A549 (cell line): ENCODE results near the gene INHA.

Experiments
- PHF8 ChIP-seq: fragments of 200-600 bp; sonication (generic); IDR thresholded peaks from 2 replicates; pipeline ENCODE4 v1.6.1; 2016; ENCODE audit warnings: low read depth, mild to moderate bottlenecking, antibody characterized with exemption, moderate library complexity, borderline replicate concordance
- TF ChIP-seq, protein P1 (sequence below): fragments of >200 bp; sonication (Bioruptor Twin); formaldehyde crosslinking; IDR thresholded peaks from 3 replicates; pipeline ENCODE4 v1.5.1; 2016

- TF ChIP-seq, protein P1, sequence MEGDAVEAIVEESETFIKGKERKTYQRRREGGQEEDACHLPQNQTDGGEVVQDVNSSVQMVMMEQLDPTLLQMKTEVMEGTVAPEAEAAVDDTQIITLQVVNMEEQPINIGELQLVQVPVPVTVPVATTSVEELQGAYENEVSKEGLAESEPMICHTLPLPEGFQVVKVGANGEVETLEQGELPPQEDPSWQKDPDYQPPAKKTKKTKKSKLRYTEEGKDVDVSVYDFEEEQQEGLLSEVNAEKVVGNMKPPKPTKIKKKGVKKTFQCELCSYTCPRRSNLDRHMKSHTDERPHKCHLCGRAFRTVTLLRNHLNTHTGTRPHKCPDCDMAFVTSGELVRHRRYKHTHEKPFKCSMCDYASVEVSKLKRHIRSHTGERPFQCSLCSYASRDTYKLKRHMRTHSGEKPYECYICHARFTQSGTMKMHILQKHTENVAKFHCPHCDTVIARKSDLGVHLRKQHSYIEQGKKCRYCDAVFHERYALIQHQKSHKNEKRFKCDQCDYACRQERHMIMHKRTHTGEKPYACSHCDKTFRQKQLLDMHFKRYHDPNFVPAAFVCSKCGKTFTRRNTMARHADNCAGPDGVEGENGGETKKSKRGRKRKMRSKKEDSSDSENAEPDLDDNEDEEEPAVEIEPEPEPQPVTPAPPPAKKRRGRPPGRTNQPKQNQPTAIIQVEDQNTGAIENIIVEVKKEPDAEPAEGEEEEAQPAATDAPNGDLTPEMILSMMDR, result no peak
- no peak for TF ChIP-seq PHF8
Measured at GRCh38 chr2:219553463-219553963, 18.6 kb upstream of the INHA start.
